ENCODE measurements around the gene CEP55.
"Not testable (repeated sequence)": the region's sequence is repeated elsewhere in the genome, so short reads cannot be mapped to it uniquely, and the experiment has no call there.

The CEP55 gene

GRCh38 chr10:93496322-93497041 is at the start of gene CEP55:
Gene CEP55, plus strand, starts transcription at chr10:93496612. Its CDS starts 3,440 bp downstream, at chr10:93500052.
- peak; percentile 98 for DNase-seq

- no peak for DNase-seq
Measured at GRCh38 chr10:93447019-93447418, 49.4 kb upstream of the CEP55 start.

GRCh38 chr10:93447970-93448369 is 48.4 kb upstream of the CEP55 start:
- DNase-seq = no peak

- no peak for DNase-seq
Measured at GRCh38 chr10:93451244-93451947, 45.0 kb upstream of the CEP55 start.

GRCh38 chr10:93452143-93452542 is 44.3 kb upstream of the CEP55 start:
- no peak for DNase-seq

- DNase-seq = no peak
Measured at GRCh38 chr10:93454146-93454545, 42.3 kb upstream of the CEP55 start.

GRCh38 chr10:93454736-93455135 is 41.7 kb upstream of the CEP55 start:
- DNase-seq = no peak

- no peak for DNase-seq
Measured at GRCh38 chr10:93456480-93456879, 39.9 kb upstream of the CEP55 start.

GRCh38 chr10:93457511-93457910 is 38.9 kb upstream of the CEP55 start:
- DNase-seq = no peak

- peak; percentile 67 for DNase-seq
Measured at GRCh38 chr10:93458821-93459257, 37.6 kb upstream of the CEP55 start.

GRCh38 chr10:93459466-93459865 is 36.9 kb upstream of the CEP55 start:
- no peak for DNase-seq

- no peak for DNase-seq
Measured at GRCh38 chr10:93461109-93461806, 35.2 kb upstream of the CEP55 start.

GRCh38 chr10:93461807-93462178 is 34.6 kb upstream of the CEP55 start:
- no peak for DNase-seq

GRCh38 chr10:93462371-93462770 is 34.0 kb upstream of the CEP55 start:
- no peak for DNase-seq

- DNase-seq = peak; percentile 68
Measured at GRCh38 chr10:93462881-93463280, 33.5 kb upstream of the CEP55 start.

- DNase-seq = peak; percentile 73
Measured at GRCh38 chr10:93463723-93464476, 32.5 kb upstream of the CEP55 start.

- peak; percentile 47 for DNase-seq
Measured at GRCh38 chr10:93464776-93465388, 31.5 kb upstream of the CEP55 start.

GRCh38 chr10:93465806-93466675 is 30.4 kb upstream of the CEP55 start:
- DNase-seq = peak; percentile 57

GRCh38 chr10:93467635-93468034 is 28.8 kb upstream of the CEP55 start:
- DNase-seq = not testable (repeated sequence)

GRCh38 chr10:93468461-93469213 is 27.8 kb upstream of the CEP55 start:
- DNase-seq = no peak

GRCh38 chr10:93469454-93469853 is 27.0 kb upstream of the CEP55 start:
- no peak for DNase-seq
